Stimulated activated CD4-positive, alpha-beta T cell treated with anti-CD3 and anti-CD28 coated beads, TNF-alpha, amount 100 ng/mL, for 4 hours (primary cell): ENCODE measurements around the gene KCNN3.
"Not testable (repeated sequence)": the region's sequence is repeated elsewhere in the genome, so short reads cannot be mapped to it uniquely, and the experiment has no call there.

Experiments used
- DNase-seq, 3 experiments: peaks; one replicate each; pipeline ENCODE4 v3.0.0-alpha.2; 2020; ENCODE audit warnings: low read depth in 3 of 3

The KCNN3 gene

GRCh38 chr1:154870115-154870571 lies at the start of gene KCNN3:
Gene KCNN3, minus strand, starts transcription at chr1:154870281. Its CDS starts 317 bp downstream, at chr1:154869964.
- peak; percentile 54 to 62 (median 60) for DNase-seq

- no peak for DNase-seq
Observed at GRCh38 chr1:154913273-154913672, 43.2 kb upstream of the KCNN3 start.

DNA sequence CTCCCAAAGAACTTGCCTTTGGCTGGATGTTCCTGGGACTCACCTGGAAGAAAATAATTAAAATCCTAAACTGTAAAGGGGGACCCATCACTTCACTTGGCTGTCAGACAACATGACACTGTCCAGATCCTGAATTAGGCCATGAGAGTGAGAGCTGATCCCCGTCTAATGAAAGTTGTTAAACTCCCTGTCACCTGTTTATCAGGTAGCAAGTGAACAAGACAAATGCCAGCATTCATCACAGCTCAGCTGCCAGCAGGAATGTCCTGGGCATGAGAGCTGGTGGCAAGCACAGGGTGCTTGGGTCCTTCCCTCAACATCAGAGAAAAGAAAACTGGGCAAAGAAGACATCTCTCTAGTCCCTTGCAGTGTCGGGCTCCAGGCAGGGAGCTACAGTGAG lies 42.7 kb upstream of the KCNN3 start:
- no peak for DNase-seq

- DNase-seq: no peak
Observed at GRCh38 chr1:154911691-154912550, 41.8 kb upstream of the KCNN3 start.

DNA sequence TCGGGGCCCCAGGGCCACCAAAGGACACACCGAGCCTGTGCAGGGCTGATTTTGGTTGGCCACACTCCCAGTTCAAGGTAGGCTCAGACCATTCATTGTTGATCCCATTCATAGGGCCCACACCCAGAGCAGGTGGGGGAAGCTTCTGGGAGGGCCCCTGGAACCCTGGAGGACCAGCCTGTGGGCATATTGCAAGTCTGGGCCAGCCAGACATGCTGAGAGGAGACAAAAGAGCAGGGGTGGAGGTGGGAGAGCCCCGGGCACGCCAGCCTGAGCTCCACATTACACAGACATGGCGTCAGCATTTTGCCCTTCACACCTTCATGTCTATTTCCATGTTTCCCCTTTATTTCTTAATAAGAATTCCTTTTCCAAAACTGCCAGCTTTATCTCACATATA lies 40.8 kb upstream of the KCNN3 start:
- DNase-seq: no peak

- DNase-seq: no peak
Observed at GRCh38 chr1:154908937-154909336, 38.9 kb upstream of the KCNN3 start.

DNA sequence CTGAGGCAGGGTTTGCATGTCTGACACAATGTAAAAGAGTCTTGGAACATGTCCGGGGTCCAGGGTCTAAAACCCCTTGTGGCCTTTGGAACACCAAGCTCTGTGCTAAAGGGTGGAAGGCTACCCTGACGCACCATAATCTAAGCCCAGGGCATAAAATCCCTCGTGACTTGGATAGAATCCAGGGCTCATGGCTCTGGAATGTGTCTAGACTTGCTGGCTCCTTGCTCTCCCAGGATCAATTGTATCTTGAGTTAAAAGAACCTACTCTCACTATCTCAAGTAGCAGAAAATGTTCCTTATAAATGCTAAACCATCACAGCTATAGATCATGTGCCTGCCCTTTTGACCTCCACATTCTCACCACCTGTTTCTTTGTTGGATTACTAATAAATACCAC lies 38.0 kb upstream of the KCNN3 start:
- not testable (repeated sequence) for DNase-seq

DNA sequence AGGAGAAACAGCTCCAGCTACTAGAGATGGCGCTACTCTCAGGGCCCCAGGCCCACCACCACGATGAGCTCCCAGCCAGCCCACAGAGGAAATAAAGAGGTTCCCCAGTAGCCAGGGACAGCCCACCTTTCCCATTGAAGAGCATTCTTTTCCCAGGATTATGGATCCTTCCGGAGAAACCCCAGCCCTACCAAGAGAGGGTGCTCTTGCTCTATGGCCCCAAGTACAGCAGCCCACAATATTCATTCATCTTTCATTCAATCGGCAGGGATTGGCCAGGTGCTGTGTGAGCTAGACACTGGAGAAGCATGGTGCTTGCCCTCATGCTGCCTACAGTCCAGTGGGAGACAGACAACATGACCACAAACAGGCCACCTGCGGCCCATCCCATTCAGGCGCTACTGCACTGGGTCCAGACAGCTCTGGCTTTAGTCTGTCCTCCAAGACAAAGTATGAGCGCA lies 36.6 kb upstream of the KCNN3 start:
- DNase-seq: no peak

DNA sequence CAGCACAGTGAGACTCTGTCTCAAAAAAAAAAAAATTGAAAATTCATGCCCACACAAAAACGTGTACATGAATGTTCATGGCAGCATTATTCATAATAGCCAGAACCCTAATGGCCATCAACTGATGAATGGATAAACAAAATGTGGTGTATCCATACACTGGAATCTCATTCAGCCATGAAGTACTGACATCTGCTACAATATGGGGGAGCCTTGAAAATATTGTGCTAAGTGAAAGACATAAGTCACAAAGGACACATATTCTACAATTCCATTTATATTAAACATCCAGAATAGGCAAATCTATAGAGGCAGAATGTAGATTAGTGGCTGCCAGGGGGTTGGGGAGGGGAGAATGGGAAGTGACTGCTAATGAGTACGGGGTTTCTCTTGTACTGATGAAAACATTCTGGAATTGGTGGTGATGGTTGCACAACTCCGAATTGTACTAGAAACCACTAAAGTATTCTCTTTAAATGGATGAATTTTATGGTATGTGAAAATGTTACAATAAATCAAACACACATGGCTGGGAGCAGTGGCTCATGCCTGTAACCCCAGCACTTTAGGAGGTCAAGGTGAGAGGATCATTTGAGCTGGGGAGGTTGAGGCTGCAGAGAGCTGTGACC lies 33.0 kb upstream of the KCNN3 start:
- no peak for DNase-seq

DNA sequence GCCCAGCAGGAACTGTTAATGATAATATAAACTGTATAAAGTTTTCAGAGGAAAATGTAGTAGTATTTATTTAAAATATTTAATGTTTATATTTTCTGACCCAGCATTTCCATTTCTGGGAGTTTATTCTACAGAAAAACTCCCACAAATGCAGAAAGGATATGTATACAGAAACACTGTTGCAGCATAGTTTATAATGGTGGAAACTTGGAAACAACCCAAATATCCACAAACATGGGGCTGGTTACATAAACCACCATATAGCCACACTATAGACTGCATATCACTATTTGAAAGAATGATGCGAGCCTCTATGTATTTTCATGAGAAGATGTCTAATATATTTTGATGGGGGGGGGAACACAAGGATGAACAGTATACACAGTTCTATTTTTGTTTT lies 31.5 kb upstream of the KCNN3 start:
- DNase-seq: no peak

- no peak for DNase-seq
Observed at GRCh38 chr1:154899041-154899440, 29.0 kb upstream of the KCNN3 start.

GRCh38 chr1:154896771-154897286 lies 26.7 kb upstream of the KCNN3 start:
- DNase-seq: no peak

GRCh38 chr1:154895798-154896197 lies 25.7 kb upstream of the KCNN3 start:
- DNase-seq: no peak

- DNase-seq: no peak
Observed at GRCh38 chr1:154891452-154891851, 21.4 kb upstream of the KCNN3 start.

GRCh38 chr1:154888757-154889156 lies 18.7 kb upstream of the KCNN3 start:
- DNase-seq: no peak

DNA sequence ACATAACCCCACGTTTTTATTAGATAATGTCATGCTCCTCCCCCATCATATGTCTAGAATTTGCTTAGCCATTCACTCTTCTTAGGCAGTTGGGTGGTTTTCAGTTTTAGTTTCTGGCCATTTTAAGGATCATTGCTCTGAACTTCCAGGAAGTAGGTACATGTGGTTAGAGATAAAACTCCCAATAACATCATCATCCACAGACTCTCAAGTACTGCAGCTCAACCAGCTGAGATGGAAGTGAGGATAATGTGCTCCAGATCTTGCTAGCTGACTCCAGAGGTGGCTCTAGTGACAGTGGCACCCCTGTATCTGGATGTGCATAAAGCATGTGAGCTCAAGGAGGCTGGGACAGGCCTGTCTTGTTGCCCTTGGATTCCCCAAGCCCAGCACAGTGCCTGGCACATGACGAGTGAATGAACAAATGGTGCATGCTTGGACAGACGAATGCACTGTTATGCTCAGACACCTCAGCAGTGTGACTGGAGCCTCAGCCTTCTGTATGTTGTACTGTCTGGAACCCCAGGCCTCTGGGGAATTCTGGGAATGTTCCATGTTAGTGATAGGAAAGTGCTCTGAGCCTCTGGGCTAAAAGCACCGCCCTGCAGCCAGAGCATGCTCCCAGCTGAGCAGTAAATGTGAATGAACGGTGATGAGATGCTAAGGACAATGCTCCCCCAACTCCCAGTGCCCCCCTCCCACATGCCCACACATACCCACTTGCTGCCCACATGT lies 16.4 kb upstream of the KCNN3 start:
- no peak for DNase-seq

- no peak for DNase-seq
Observed at GRCh38 chr1:154884869-154885701, 15.0 kb upstream of the KCNN3 start.

- DNase-seq: no peak
Observed at GRCh38 chr1:154883919-154884868, 14.1 kb upstream of the KCNN3 start.

DNA sequence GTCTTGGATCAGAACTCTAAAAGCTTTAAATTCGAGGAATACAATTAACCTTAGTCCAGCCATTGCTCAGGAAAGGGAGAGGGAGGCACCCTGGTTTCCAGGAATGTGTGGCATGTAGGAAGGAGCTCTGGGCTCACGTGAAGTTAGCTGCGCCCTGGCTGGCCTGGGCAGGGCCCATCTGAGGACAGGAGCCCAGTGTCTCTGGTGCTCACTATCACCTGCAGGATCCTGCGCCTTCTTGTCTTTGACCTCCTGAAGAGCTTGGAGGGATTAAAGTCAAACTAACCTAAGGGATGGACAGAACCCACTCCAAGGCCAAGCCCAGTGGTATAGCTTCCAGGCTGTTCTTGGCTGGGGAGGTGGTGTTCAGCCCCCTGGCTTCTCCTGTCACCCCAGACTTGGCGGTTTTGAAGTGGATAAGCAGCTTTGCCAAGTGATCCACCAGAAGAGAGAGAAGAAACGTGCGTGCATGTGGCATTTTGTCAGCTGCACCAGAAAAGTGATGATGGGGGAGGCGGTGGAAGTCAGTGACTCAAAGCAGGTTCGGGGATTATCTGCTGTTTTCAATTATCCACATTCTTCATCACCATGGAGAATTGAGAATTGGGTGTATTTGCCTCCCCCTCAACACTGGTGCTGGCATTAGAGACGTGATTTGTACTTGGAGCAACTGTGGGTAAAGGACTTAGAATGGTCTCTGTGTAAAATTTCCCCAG lies 11.9 kb upstream of the KCNN3 start:
- DNase-seq: no peak
